IMR-90 (cell line): ENCODE results near the gene RNF14.

Experiments used
- BHLHE40 ChIP-seq: fragments of 150-350 bp; IDR thresholded peaks from 2 replicates; pipeline ENCODE4 v1.6.1; 2016; ENCODE audit warnings: mild to moderate bottlenecking, low read depth, low read length
- CEBPB ChIP-seq: IDR thresholded peaks from 2 replicates; pipeline ENCODE4 v1.6.1; 2012; ENCODE audit warnings: low read depth, low read length, improper control_type of control experiment
- CHD1 ChIP-seq: IDR thresholded peaks from 2 replicates; pipeline ENCODE4 v1.6.1; 2012; ENCODE audit warnings: low read depth, low read length, improper control_type of control experiment
- MAFK ChIP-seq: IDR thresholded peaks from 2 replicates; pipeline ENCODE4 v1.6.1; 2012; ENCODE audit warnings: low read depth, low read length, improper control_type of control experiment
- MXI1 ChIP-seq: IDR thresholded peaks from 2 replicates; pipeline ENCODE4 v1.6.1; 2012; ENCODE audit warnings: low read depth, mild to moderate bottlenecking, low read length, moderate library complexity, borderline replicate concordance
- NFE2L2 ChIP-seq: fragments of 150-350 bp; IDR thresholded peaks from 2 replicates; pipeline ENCODE4 v1.6.1; 2016; ENCODE audit warnings: low read depth, mild to moderate bottlenecking, low read length
- POLR2A ChIP-seq: IDR thresholded peaks from 2 replicates; pipeline ENCODE4 v1.6.1; 2012; ENCODE audit warnings: mild to moderate bottlenecking, low read depth, low read length
- RAD21 ChIP-seq: IDR thresholded peaks from 2 replicates; pipeline ENCODE4 v1.6.1; 2012; ENCODE audit warnings: low read length, improper control_type of control experiment
- RFX5 ChIP-seq: IDR thresholded peaks from 2 replicates; pipeline ENCODE4 v1.8.0; 2012; ENCODE audit warnings: low read depth, mild to moderate bottlenecking, low read length, moderate library complexity
- TF ChIP-seq, protein P1 (sequence below): conservative IDR thresholded peaks from 2 replicates; pipeline ENCODE4 v1.5.1; 2012; ENCODE audit warnings: mild to moderate bottlenecking, low read depth, low read length, improper control_type of control experiment
- TF ChIP-seq, protein P2 (sequence below): fragments of 150-350 bp; IDR thresholded peaks from 2 replicates; pipeline ENCODE4 v1.6.1; 2016; ENCODE audit warnings: low read depth, mild to moderate bottlenecking, low read length, moderate library complexity, borderline replicate concordance
- TF ChIP-seq, protein P3 (sequence below): fragments of 150-350 bp; IDR thresholded peaks from 2 replicates; pipeline ENCODE4 v1.6.1; 2017; ENCODE audit warnings: mild to moderate bottlenecking, antibody characterized with exemption, low read length, low read depth

DNA sequence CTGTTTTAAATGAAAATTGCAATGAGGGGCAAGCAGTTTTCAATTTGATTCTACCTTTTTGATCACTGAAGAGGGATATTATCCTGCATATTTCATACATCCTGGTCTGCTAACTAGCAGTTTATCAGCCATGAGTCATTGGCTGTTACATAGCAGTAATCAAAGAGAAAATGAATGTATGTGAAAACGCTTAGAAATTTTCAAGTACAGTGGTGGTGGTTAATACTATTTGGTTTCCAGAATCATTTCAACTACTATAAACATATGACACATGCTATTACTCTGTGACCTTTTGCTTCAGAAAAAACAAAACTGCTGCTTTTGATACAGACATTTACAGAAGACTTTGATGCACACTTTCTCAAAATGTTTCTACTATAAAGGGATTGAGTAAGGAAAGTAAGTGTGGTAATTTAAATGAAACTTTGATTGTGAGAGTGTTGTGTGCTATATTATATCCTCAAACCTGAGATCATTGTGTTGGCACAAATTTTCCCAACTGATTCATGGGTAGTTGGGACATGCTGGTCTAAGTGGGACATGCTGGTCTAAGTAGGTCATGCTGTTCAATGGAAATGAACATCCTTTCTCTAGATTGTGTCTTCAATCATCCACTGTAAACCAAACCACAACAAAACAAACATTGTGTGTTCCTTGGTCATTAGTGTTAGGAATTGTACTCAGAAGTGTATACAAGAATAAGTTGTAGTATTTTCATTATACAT lies 5.1 kb downstream of the RNF14 start:
- TF ChIP-seq, protein P1, sequence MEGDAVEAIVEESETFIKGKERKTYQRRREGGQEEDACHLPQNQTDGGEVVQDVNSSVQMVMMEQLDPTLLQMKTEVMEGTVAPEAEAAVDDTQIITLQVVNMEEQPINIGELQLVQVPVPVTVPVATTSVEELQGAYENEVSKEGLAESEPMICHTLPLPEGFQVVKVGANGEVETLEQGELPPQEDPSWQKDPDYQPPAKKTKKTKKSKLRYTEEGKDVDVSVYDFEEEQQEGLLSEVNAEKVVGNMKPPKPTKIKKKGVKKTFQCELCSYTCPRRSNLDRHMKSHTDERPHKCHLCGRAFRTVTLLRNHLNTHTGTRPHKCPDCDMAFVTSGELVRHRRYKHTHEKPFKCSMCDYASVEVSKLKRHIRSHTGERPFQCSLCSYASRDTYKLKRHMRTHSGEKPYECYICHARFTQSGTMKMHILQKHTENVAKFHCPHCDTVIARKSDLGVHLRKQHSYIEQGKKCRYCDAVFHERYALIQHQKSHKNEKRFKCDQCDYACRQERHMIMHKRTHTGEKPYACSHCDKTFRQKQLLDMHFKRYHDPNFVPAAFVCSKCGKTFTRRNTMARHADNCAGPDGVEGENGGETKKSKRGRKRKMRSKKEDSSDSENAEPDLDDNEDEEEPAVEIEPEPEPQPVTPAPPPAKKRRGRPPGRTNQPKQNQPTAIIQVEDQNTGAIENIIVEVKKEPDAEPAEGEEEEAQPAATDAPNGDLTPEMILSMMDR: no peak
- no peak for TF ChIP-seq MXI1
- TF ChIP-seq RAD21: no peak
- TF ChIP-seq NFE2L2: no peak
- TF ChIP-seq BHLHE40: no peak
- TF ChIP-seq, protein P2, sequence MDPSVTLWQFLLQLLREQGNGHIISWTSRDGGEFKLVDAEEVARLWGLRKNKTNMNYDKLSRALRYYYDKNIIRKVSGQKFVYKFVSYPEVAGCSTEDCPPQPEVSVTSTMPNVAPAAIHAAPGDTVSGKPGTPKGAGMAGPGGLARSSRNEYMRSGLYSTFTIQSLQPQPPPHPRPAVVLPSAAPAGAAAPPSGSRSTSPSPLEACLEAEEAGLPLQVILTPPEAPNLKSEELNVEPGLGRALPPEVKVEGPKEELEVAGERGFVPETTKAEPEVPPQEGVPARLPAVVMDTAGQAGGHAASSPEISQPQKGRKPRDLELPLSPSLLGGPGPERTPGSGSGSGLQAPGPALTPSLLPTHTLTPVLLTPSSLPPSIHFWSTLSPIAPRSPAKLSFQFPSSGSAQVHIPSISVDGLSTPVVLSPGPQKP: no peak
- TF ChIP-seq, protein P3, sequence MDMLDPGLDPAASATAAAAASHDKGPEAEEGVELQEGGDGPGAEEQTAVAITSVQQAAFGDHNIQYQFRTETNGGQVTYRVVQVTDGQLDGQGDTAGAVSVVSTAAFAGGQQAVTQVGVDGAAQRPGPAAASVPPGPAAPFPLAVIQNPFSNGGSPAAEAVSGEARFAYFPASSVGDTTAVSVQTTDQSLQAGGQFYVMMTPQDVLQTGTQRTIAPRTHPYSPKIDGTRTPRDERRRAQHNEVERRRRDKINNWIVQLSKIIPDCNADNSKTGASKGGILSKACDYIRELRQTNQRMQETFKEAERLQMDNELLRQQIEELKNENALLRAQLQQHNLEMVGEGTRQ: no peak
- TF ChIP-seq POLR2A: no peak
- peak; percentile 22; the same call in 1 of the 2 replicates for TF ChIP-seq MAFK
- 0 out of 2 replicates have a peak, but pooled peaks have one; percentile 40 for TF ChIP-seq RFX5
- TF ChIP-seq CHD1: no peak
- TF ChIP-seq CEBPB: peak; percentile 32; the same call in 1 of the 2 replicates
